GM23248 (cell line): ENCODE data around the gene OR2AP1. TPM values are rescaled to one million over a fixed set of nuclear protein-coding genes. Genes with fewer than 3 reads are reported as not detected.
"Not testable (repeated sequence)": the region's sequence is repeated elsewhere in the genome, so short reads cannot be mapped to it uniquely, and the experiment has no call there.

ENCODE experiments used
- DNase-seq: peaks from one replicate; pipeline ENCODE4 v3.0.0-alpha.2; 2015
- H2AFZ ChIP-seq: fragments of 200-600 bp; sonication (generic); 2 replicates; pipeline ENCODE4 v1.6.1; 2016; ENCODE audit warnings: antibody characterized with exemption
- H3F3A ChIP-seq: fragments of 200-600 bp; sonication (generic); 2 replicates; pipeline ENCODE4 v1.6.1; 2016; ENCODE audit warnings: mild to moderate bottlenecking, antibody characterized with exemption, mixed run types; ENCODE audit not compliant: insufficient read depth
- H3K27ac ChIP-seq: fragments of 200-600 bp; sonication (generic); 2 replicates; pipeline ENCODE4 v1.5.1; 2016; ENCODE audit warnings: mild to moderate bottlenecking
- H3K27me3 ChIP-seq: fragments of 200-600 bp; sonication (generic); replicated peaks from 2 replicates; pipeline ENCODE4 v1.6.1; 2016; ENCODE audit warnings: mild to moderate bottlenecking; ENCODE audit not compliant: insufficient read depth
- H3K36me3 ChIP-seq: fragments of 200-600 bp; sonication (generic); 2 replicates; pipeline ENCODE4 v1.6.1; 2016; ENCODE audit warnings: low read depth, mild to moderate bottlenecking
- H3K4me1 ChIP-seq: fragments of 200-600 bp; sonication (generic); 2 replicates; pipeline ENCODE4 v1.6.1; 2016; ENCODE audit warnings: mild to moderate bottlenecking; ENCODE audit not compliant: insufficient read depth
- H3K4me2 ChIP-seq: fragments of 200-600 bp; sonication (generic); one replicate; pipeline ENCODE4 v1.6.1; 2016; ENCODE audit warnings: mild to moderate bottlenecking; ENCODE audit not compliant: unreplicated experiment
- H3K4me3 ChIP-seq: fragments of 200-600 bp; sonication (generic); 2 replicates; pipeline ENCODE4 v1.5.1; 2016; ENCODE audit warnings: mild to moderate bottlenecking
- H3K79me2 ChIP-seq: fragments of 200-600 bp; sonication (generic); 2 replicates; pipeline ENCODE4 v1.6.1; 2016; ENCODE audit warnings: mild to moderate bottlenecking; ENCODE audit not compliant: insufficient read depth
- H3K9ac ChIP-seq: fragments of 200-600 bp; sonication (generic); 2 replicates; pipeline ENCODE4 v1.6.1; 2016; ENCODE audit warnings: mild to moderate bottlenecking
- H3K9me2 ChIP-seq: fragments of 200-600 bp; sonication (generic); 2 replicates; pipeline ENCODE4 v1.6.1; 2016; ENCODE audit warnings: mixed run types, mild to moderate bottlenecking, moderate library complexity; ENCODE audit not compliant: insufficient read depth
- H3K9me3 ChIP-seq: fragments of 200-600 bp; sonication (generic); one replicate; pipeline ENCODE4 v1.6.1; 2017; ENCODE audit warnings: low read depth
- H4K20me1 ChIP-seq: fragments of 200-600 bp; sonication (generic); 2 replicates; pipeline ENCODE4 v1.6.0; 2016; ENCODE audit not compliant: insufficient read depth
- EZH2 ChIP-seq: fragments of 200-600 bp; sonication (generic); IDR thresholded peaks from 2 replicates; pipeline ENCODE4 v1.6.1; 2018; ENCODE audit warnings: antibody characterized with exemption, mild to moderate bottlenecking; ENCODE audit not compliant: insufficient read depth, poor library complexity, severe bottlenecking
- EZH2phosphoT487 ChIP-seq: fragments of 200-600 bp; sonication (generic); IDR thresholded peaks from 2 replicates; pipeline ENCODE4 v1.6.1; 2018; ENCODE audit warnings: antibody characterized with exemption, moderate library complexity, mild to moderate bottlenecking, low read depth; ENCODE audit not compliant: insufficient read depth
- WGBS, 2 experiments: methylation state at CpG; one replicate each; pipeline ENCODE4 v1.1.6; 2015 to 2017; ENCODE audit warnings: low lambda C conversion rate in 2 of 2, low coverage in 1 of 2; ENCODE audit errors: missing lambda C conversion rate in 2 of 2; 5-methylcytosine and 5-hydroxymethylcytosine counted together
- in situ Hi-C: fragments of 300-500 bp; cut with MboI; formaldehyde crosslinking; loops from 2 replicates; pipeline ENCODE4 v1.15.0; 2020
- polyA plus RNA-seq: library from polyadenylated mRNA; unstranded; fragments of >200 nt; fragmentation: Nextera tagmentation; extraction: Ambion mirVana; gene quantifications from 2 replicates; pipeline ENCODE4 v1.2.1, GENCODE V29; 2016
- total RNA-seq: library from RNA; depleted of rRNA; stranded (reverse); fragments of >200 nt; shearing (Covaris generic); gene quantifications from 2 replicates; pipeline ENCODE4 v1.2.3, GENCODE V29; 2014

Gene OR2AP1
- total and polyA plus RNA-seq, 2 experiments from 2014 or later, result not detected

DNA sequence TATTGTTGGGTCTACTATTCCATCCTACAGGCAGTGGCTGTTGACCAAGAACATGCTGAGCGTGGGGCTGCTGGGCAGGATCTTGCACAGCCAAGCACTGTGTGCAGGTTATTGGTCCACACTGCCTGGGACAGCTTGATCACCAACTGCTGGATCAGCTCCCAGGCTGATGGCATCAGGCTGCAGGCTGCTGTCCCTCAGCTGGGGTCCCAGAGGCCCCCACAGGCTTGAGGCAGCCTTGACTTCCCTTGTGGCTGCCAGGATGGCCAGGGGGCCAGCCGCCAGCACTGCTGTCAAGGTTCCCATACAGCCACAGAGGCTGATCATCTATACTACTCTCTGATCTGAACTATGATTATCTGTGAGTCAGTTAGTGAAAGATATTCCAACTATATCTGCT lies 9.8 kb downstream of the OR2AP1 start:
- no peak for DNase-seq
- in situ Hi-C loops, result no loop called here
- no peaks in the 10 kb centered on the region for H3K36me3 ChIP-seq
- H3K79me2 ChIP-seq, result no peaks in the 10 kb centered on the region
- no peaks in the 10 kb centered on the region for H3K9me3 ChIP-seq
- H3F3A ChIP-seq, result no peaks in the 10 kb centered on the region
- H3K4me1 ChIP-seq, result no peaks in the 10 kb centered on the region
- WGBS, 2 experiments, result 13% methylated on average over 2 of the region's 2 CpGs
- TF ChIP-seq EZH2phosphoT487 (no peak), EZH2 (no peak)
- no peaks in the 10 kb centered on the region for H3K27me3 ChIP-seq
- H3K27ac ChIP-seq, result no peak overlapping the region
- H3K4me2 ChIP-seq, result no peak overlapping the region
- H3K4me3 ChIP-seq, result no peak overlapping the region
- no peak overlapping the region for H2AFZ ChIP-seq
- no peak overlapping the region for H3K9ac ChIP-seq
- no peaks in the 10 kb centered on the region for H3K9me2 ChIP-seq
- H4K20me1 ChIP-seq, result no peaks in the 10 kb centered on the region

DNA sequence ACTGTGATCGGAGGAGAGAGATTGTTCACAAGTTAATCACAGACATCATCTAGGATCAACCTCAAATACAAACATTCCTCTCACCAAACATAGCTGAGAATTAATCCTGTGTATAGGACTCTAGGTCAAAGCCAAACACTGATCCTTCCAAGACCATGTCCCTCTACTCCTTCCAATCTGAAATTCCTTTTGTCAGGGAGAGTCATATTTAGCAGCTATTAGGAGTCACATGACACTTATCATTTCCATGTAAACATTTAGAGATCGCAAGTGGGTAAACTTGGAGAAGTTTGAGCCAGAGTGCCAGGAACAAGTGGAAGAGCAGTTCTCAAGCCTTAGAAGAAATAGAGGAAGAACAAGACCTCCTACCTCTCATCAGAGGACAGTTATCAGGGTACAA lies 13.5 kb downstream of the OR2AP1 start:
- TF ChIP-seq EZH2phosphoT487 (no peak), EZH2 (no peak)
- Histone ChIP-seq H3K9ac (no peak overlapping the region), H4K20me1 (no peaks in the 10 kb centered on the region), H2AFZ (no peak overlapping the region), H3K79me2 (no peaks in the 10 kb centered on the region), H3K27me3 (no peaks in the 10 kb centered on the region), H3K36me3 (no peaks in the 10 kb centered on the region), H3K9me3 (no peaks in the 10 kb centered on the region), H3K4me3 (no peak overlapping the region), H3K4me1 (no peaks in the 10 kb centered on the region), H3K27ac (no peak overlapping the region), H3K9me2 (no peaks in the 10 kb centered on the region), H3F3A (no peaks in the 10 kb centered on the region), H3K4me2 (no peak overlapping the region)
- DNase-seq, result no peak
- 42 to 49% methylated on average over 2 of the region's 2 CpGs for WGBS, 2 experiments
- in situ Hi-C loops, result no loop called here

DNA sequence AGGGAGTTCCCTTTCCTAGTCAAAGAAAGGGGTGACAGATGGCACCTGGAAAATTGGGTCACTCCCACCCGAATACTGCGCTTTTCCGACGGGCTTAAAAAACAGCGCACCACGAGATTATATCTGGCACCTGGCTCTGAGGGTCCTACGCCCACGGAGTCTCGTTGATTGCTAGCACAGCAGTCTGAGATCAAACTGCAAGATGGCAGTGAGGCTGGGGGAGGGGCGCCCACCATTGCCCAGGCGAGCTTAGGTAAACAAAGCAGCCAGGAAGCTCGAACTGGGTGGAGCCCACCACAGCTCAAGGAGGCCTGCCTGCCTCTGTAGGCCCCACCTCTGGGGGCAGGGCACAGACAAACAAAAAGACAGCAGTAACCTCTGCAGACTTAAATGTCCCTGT lies 17.9 kb downstream of the OR2AP1 start:
- H2AFZ ChIP-seq, in situ Hi-C loops, H3K4me3 ChIP-seq, H3K9me2 ChIP-seq, DNase-seq, H3K4me2 ChIP-seq, H3K27ac ChIP-seq, H3K79me2 ChIP-seq, H3K36me3 ChIP-seq, H3F3A ChIP-seq, H3K9ac ChIP-seq, H4K20me1 ChIP-seq, H3K4me1 ChIP-seq, H3K27me3 ChIP-seq, H3K9me3 ChIP-seq: not testable (repeated sequence)
- WGBS, 2 experiments, result 51 to 62% methylated on average over 9 to 12 of the region's 12 CpGs

DNA sequence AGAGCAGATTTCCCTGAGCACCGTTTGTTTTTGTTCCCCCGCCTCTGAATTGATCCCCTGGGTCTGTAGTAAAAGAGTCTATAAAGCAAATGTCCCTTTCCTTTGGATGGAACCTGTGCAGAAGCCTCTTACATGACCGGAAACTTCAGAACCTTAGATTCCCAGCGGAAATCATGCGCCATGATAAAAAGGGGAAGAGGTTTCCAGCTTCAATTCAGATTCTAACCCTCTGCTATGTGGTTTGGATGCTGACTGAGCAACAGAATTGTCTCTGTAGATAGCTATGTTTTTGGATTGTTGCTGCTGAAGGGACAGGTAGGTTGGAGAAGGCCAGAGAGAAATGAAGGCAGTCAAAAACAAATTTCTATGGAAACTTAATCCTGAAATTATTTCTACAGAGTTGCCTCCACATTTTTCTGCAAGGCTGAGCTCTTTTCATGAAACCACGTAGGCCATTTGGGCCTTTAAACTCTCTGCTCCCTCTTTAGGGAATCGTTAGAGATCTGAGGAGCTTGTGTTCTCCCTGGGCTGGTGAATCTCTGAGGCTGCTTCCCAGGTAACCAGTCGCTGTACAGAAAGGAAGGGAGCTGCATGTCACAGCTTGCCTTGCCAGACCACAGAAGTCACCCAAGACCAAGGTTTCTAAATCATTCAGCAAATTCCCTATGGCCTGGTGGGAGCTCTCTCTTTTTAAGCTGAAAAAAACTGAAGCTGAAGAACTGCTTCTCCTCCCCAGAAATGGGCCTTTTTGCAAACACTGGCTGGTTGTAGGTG lies 35.7 kb downstream of the OR2AP1 start:
- Histone ChIP-seq H3F3A (no peaks in the 10 kb centered on the region), H3K4me1 (no peaks in the 10 kb centered on the region), H3K9ac (no peak overlapping the region), H2AFZ (no peak overlapping the region), H3K27ac (no peak overlapping the region), H3K4me2 (no peak overlapping the region), H3K4me3 (no peak overlapping the region), H4K20me1 (no peaks in the 10 kb centered on the region), H3K36me3 (no peaks in the 10 kb centered on the region), H3K9me2 (no peaks in the 10 kb centered on the region), H3K27me3 (no peaks in the 10 kb centered on the region), H3K9me3 (no peaks in the 10 kb centered on the region), H3K79me2 (no peaks in the 10 kb centered on the region)
- in situ Hi-C loops, result no loop called here
- WGBS, 2 experiments, result 37 to 38% methylated on average over 8 of the region's 8 CpGs
- no peak for TF ChIP-seq EZH2
- no peak for TF ChIP-seq EZH2phosphoT487
- no peak for DNase-seq

DNA sequence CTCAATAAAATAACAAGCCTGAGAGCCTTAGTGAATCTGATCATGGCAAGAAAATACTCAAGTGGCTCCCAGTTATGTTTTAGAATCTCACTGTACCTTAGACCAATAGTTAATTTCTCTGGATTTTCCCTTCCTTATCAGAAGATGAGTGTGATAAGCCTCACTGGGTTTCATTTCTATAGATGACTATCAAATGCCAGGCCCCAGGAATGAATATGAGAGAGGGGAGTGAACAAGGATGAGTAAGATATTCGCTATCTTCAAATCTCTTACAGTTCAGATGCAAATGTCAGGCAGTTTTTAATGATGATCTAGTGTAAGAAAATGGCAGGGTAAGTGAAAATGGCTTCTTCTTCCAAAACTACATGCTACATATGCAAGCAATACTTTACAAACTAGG lies 38.3 kb downstream of the OR2AP1 start:
- no peak for TF ChIP-seq EZH2
- no peak for TF ChIP-seq EZH2phosphoT487
- Histone ChIP-seq H3K36me3 (no peaks in the 10 kb centered on the region), H3K27ac (no peak overlapping the region), H3K4me1 (no peaks in the 10 kb centered on the region), H3K4me3 (no peak overlapping the region), H3K4me2 (no peak overlapping the region), H3K27me3 (0 out of 2 replicates have a peak, but pooled peaks cover 4% of the 10 kb centered on the region), H3K9me3 (no peaks in the 10 kb centered on the region), H3F3A (no peaks in the 10 kb centered on the region), H3K9ac (no peak overlapping the region), H4K20me1 (no peaks in the 10 kb centered on the region), H2AFZ (no peak overlapping the region), H3K9me2 (no peaks in the 10 kb centered on the region), H3K79me2 (no peaks in the 10 kb centered on the region)
- in situ Hi-C loops, result loop anchor here (10.0 kb wide), 1 partner anchor 416 kb away; no protein-coding TSS in a partner anchor
- WGBS, 2 experiments, result 11 to 15% methylated on average over 1 of the region's 1 CpG
- no peak for DNase-seq
